ENCODE results near the gene SEPTIN2.

Gene SEPTIN2

DNA sequence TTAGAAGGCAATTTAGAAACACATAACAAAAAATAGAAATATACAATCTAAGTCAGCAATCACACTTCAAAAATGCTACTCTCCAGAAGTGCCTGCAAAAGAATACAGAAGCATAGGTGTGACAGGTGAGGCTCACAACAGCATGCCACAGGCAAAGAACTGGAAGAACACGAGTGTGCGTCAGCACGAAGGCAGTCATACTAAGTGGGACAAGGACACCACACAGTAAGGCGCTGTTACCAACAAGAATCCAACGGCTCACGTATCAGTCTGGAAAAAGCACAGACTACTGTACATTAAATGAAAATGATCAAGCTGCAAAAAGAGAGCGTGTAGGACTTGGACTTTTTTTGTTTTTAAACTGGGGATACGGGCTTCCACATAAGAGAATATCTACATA lies 19.0 kb upstream of the SEPTIN2 start:
- no peaks in the 10 kb centered on the region for H3K27me3 ChIP-seq (ENCODE audit: insufficient read depth, low read length, poor library complexity)
- no peak overlapping the region for H3K27ac ChIP-seq (ENCODE audit: low read length)
- H4K20me1 ChIP-seq (ENCODE audit: insufficient read depth, low read length) = peaks cover 76% of the 10 kb centered on the region
- ATAC-seq (ENCODE audit: insufficient read depth, low read depth) (no peak), DNase-seq (no peak)
- peaks cover 98% of the 10 kb centered on the region for H3K79me2 ChIP-seq (ENCODE audit: insufficient read depth, low read length)
- no peak overlapping the region for H3K4me2 ChIP-seq (ENCODE audit: insufficient read depth, low read length)
- H2AFZ ChIP-seq (ENCODE audit: low read depth, low read length) = no peak overlapping the region
- H3K4me3 ChIP-seq (ENCODE audit: low read depth in 1 of 2, low read length in 2 of 2) = no peak overlapping the region
- TF ChIP-seq EZH2 (IDR thresholded peaks at IDR 0.05; ENCODE audit: borderline replicate concordance, low read depth, low read length, severe bottlenecking) = no peak
- TF ChIP-seq, protein P1, sequence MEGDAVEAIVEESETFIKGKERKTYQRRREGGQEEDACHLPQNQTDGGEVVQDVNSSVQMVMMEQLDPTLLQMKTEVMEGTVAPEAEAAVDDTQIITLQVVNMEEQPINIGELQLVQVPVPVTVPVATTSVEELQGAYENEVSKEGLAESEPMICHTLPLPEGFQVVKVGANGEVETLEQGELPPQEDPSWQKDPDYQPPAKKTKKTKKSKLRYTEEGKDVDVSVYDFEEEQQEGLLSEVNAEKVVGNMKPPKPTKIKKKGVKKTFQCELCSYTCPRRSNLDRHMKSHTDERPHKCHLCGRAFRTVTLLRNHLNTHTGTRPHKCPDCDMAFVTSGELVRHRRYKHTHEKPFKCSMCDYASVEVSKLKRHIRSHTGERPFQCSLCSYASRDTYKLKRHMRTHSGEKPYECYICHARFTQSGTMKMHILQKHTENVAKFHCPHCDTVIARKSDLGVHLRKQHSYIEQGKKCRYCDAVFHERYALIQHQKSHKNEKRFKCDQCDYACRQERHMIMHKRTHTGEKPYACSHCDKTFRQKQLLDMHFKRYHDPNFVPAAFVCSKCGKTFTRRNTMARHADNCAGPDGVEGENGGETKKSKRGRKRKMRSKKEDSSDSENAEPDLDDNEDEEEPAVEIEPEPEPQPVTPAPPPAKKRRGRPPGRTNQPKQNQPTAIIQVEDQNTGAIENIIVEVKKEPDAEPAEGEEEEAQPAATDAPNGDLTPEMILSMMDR (IDR thresholded peaks at IDR 0.05; ENCODE audit: borderline replicate concordance, extremely low read depth, low read length, poor library complexity, severe bottlenecking) = no peak
- H3K36me3 ChIP-seq (ENCODE audit: insufficient read depth, low read length) = peaks cover 15% of the 10 kb centered on the region
- no peak overlapping the region for H3K9ac ChIP-seq (ENCODE audit: low read depth, low read length)
- H3K4me1 ChIP-seq (ENCODE audit: insufficient read depth, low read length) = peaks cover 20% of the 10 kb centered on the region
- no peaks in the 10 kb centered on the region for H3K9me3 ChIP-seq (ENCODE audit: insufficient read depth, low read length, severe bottlenecking)

DNA sequence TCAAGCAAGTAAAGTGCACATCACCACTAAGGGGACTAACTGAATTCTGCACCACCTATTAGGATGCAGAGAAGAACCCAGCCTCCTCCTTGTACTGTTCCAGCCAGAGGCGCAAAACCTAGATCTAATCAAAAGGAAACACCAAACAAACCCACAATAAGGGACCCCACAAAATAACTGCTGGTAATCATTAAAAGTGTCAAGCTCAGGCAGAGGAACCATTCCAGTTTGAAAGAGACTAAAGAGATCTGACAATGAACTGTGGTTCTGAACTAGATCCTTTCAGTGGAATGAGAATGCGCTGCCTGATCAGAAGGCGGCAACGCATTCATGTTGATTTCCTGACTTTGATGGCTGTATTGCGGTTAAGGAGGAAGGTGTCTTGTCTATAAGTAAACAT lies 17.1 kb upstream of the SEPTIN2 start:
- Histone ChIP-seq H3K27me3 (ENCODE audit: insufficient read depth, low read length, poor library complexity) (no peaks in the 10 kb centered on the region), H3K27ac (ENCODE audit: low read length) (no peak overlapping the region), H3K4me3 (ENCODE audit: low read depth in 1 of 2, low read length in 2 of 2) (no peak overlapping the region), H3K4me1 (ENCODE audit: insufficient read depth, low read length) (peaks cover 20% of the 10 kb centered on the region), H3K4me2 (ENCODE audit: insufficient read depth, low read length) (no peak overlapping the region), H4K20me1 (ENCODE audit: insufficient read depth, low read length) (peaks cover 82% of the 10 kb centered on the region), H3K79me2 (ENCODE audit: insufficient read depth, low read length) (peaks cover 98% of the 10 kb centered on the region), H3K9me3 (ENCODE audit: insufficient read depth, low read length, severe bottlenecking) (no peaks in the 10 kb centered on the region), H3K36me3 (ENCODE audit: insufficient read depth, low read length) (peaks cover 15% of the 10 kb centered on the region; the same call in 1 of the 2 replicates), H2AFZ (ENCODE audit: low read depth, low read length) (no peak overlapping the region), H3K9ac (ENCODE audit: low read depth, low read length) (no peak overlapping the region)
- DNase-seq (peak; percentile 50), ATAC-seq (ENCODE audit: insufficient read depth, low read depth) (peak; percentile 88)
- TF ChIP-seq, protein P1 (IDR thresholded peaks at IDR 0.05; ENCODE audit: borderline replicate concordance, extremely low read depth, low read length, poor library complexity, severe bottlenecking) = no peak
- no peak for TF ChIP-seq EZH2 (IDR thresholded peaks at IDR 0.05; ENCODE audit: borderline replicate concordance, low read depth, low read length, severe bottlenecking)

DNA sequence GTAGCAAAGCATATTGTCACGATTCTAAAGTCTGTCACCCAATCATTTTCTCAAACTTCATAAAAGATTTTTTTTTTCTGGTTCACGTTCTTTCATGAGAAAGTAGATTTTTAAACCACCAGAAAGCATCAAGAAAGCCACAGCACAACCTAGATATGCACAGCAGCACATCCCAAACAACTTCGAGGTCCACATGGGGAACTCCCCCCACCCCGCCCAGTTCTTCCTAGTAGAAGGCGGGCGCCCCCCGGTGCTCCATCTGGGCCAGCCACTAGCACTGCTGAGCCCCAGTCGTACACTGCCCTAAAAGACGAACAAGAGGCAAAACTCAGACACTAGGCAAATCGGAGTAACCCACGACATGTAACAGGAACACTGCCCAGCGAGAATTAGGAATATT lies 15.7 kb upstream of the SEPTIN2 start:
- Histone ChIP-seq H3K27ac (ENCODE audit: low read length) (no peak overlapping the region), H3K4me1 (ENCODE audit: insufficient read depth, low read length) (peaks cover 20% of the 10 kb centered on the region), H3K4me2 (ENCODE audit: insufficient read depth, low read length) (no peak overlapping the region), H3K79me2 (ENCODE audit: insufficient read depth, low read length) (peaks cover 98% of the 10 kb centered on the region), H3K9me3 (ENCODE audit: insufficient read depth, low read length, severe bottlenecking) (no peaks in the 10 kb centered on the region), H3K27me3 (ENCODE audit: insufficient read depth, low read length, poor library complexity) (no peaks in the 10 kb centered on the region), H3K36me3 (ENCODE audit: insufficient read depth, low read length) (peaks cover 15% of the 10 kb centered on the region; the same call in 1 of the 2 replicates), H3K4me3 (ENCODE audit: low read depth in 1 of 2, low read length in 2 of 2) (no peak overlapping the region), H4K20me1 (ENCODE audit: insufficient read depth, low read length) (peaks cover 87% of the 10 kb centered on the region), H3K9ac (ENCODE audit: low read depth, low read length) (no peak overlapping the region), H2AFZ (ENCODE audit: low read depth, low read length) (no peak overlapping the region)
- ATAC-seq (ENCODE audit: insufficient read depth, low read depth) (no peak), DNase-seq (no peak)
- TF ChIP-seq EZH2 (IDR thresholded peaks at IDR 0.05; ENCODE audit: borderline replicate concordance, low read depth, low read length, severe bottlenecking) = no peak
- TF ChIP-seq, protein P1 (IDR thresholded peaks at IDR 0.05; ENCODE audit: borderline replicate concordance, extremely low read depth, low read length, poor library complexity, severe bottlenecking) = no peak

DNA sequence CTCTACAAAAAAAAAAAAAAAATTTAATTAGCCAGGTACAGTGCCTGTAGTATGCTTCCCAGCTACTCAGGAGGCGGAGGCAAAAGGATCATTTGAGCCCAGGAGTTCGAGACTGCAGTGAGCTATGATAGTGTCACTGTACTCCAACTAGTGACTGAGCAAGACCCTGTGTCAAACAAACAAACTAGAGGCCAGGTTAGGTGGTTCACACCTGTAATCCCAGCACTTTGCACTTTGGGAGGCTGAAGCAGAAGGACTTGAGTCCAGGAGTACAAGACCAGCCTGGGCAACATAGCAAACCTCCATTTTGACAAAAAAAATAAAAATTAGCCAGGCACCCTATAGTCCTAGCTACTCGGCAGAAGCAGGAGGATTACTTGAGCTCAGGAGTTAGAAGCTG lies 13.6 kb upstream of the SEPTIN2 start:
- H3K4me1 ChIP-seq (ENCODE audit: insufficient read depth, low read length) = peaks cover 20% of the 10 kb centered on the region
- H3K27me3 ChIP-seq (ENCODE audit: insufficient read depth, low read length, poor library complexity) = no peaks in the 10 kb centered on the region
- H3K9me3 ChIP-seq (ENCODE audit: insufficient read depth, low read length, severe bottlenecking) = no peaks in the 10 kb centered on the region
- H2AFZ ChIP-seq (ENCODE audit: low read depth, low read length) = no peak overlapping the region
- H4K20me1 ChIP-seq (ENCODE audit: insufficient read depth, low read length) = peaks cover 75% of the 10 kb centered on the region
- peaks cover 7% of the 10 kb centered on the region; the same call in 1 of the 2 replicates for H3K36me3 ChIP-seq (ENCODE audit: insufficient read depth, low read length)
- H3K79me2 ChIP-seq (ENCODE audit: insufficient read depth, low read length) = peaks cover 98% of the 10 kb centered on the region
- no peak overlapping the region for H3K4me3 ChIP-seq (ENCODE audit: low read depth in 1 of 2, low read length in 2 of 2)
- H3K4me2 ChIP-seq (ENCODE audit: insufficient read depth, low read length) = no peak overlapping the region
- DNase-seq (no peak), ATAC-seq (ENCODE audit: insufficient read depth, low read depth) (no peak)
- H3K27ac ChIP-seq (ENCODE audit: low read length) = no peak overlapping the region
- no peak overlapping the region for H3K9ac ChIP-seq (ENCODE audit: low read depth, low read length)
- TF ChIP-seq EZH2 (IDR thresholded peaks at IDR 0.05; ENCODE audit: borderline replicate concordance, low read depth, low read length, severe bottlenecking) = no peak
- TF ChIP-seq, protein P1 (IDR thresholded peaks at IDR 0.05; ENCODE audit: borderline replicate concordance, extremely low read depth, low read length, poor library complexity, severe bottlenecking) = no peak
